Gastrocnemius medialis (tissue), 4 donors: Measurements from ENCODE around the gene RASGEF1C. TPM values are rescaled to one million over a fixed set of nuclear protein-coding genes. Genes with fewer than 3 reads are reported as not detected.

Experiments
- ATAC-seq, 2 donors: fragments of 150-250 bp; one replicate each; pipeline ENCODE4 v1.9.1; 2016
- DNase-seq, 2 donors: peaks; one replicate each; pipeline ENCODE4 v3.0.0-alpha.2; 2019
- H3K27ac ChIP-seq, 4 donors: fragments of 200-600 bp; sonication (generic); 1 replicate in 1 of 4; 2 replicates in 3 of 4; pipeline ENCODE4 v1.5.1; 2016 to 2018; ENCODE audit warnings: mild to moderate bottlenecking in 2 of 4, moderate library complexity in 1 of 4
- H3K27me3 ChIP-seq, 3 donors: fragments of 200-600 bp; sonication (generic) in 2 of 3; 1 replicate in 1 of 3; 2 replicates in 2 of 3; pipeline versions ENCODE4 v1.5.1 to v1.6.0; 2016 to 2019; ENCODE audit warnings: mild to moderate bottlenecking in 1 of 3, moderate library complexity in 1 of 3
- H3K36me3 ChIP-seq, 2 donors: fragments of 200-600 bp; sonication (generic) in 1 of 2; one replicate each; pipeline ENCODE4 v1.5.1; 2017 to 2018
- H3K4me1 ChIP-seq, 2 donors: fragments of 200-600 bp; sonication (generic) in 1 of 2; one replicate each; pipeline ENCODE4 v1.5.1; 2016 to 2017; ENCODE audit warnings: mild to moderate bottlenecking in 2 of 2
- H3K4me3 ChIP-seq, 4 donors: fragments of 200-600 bp; sonication (generic) in 3 of 4; 1 replicate in 1 of 4; 2 replicates in 3 of 4; pipeline ENCODE4 v1.5.1; 2016 to 2019; ENCODE audit warnings: mild to moderate bottlenecking in 2 of 4
- H3K9me3 ChIP-seq, 3 donors: fragments of 200-600 bp; sonication (generic) in 2 of 3; 1 replicate in 1 of 3; 2 replicates in 2 of 3; pipeline ENCODE4 v1.5.1; 2016 to 2019
- POLR2A ChIP-seq, 2 donors: fragments of 450-650 bp; IDR thresholded peaks; one replicate each; pipeline ENCODE4 v1.6.1; 2017; ENCODE audit warnings: antibody characterized with exemption in 2 of 2, mild to moderate bottlenecking in 2 of 2, moderate library complexity in 2 of 2
- in situ Hi-C, 4 donors: fragments of 200-750 bp; cut with MboI; loops; one replicate each; pipeline versions ENCODE4 v1.15.0 to v1.8.0; 2017; ENCODE audit warnings: low sequenced_read_pairs in 4 of 4
- intact Hi-C: fragments of 100-400 bp; cut with DNase I; formaldehyde crosslinking; loops from one replicate; pipeline ENCODE4 v1.15.1; 2023; ENCODE audit warnings: low total_unique reads
- total RNA-seq, 4 donors: library from RNA; depleted of rRNA; stranded (reverse); fragments of >200 nt; gene quantifications; one replicate each; pipeline versions ENCODE4 v1.1.0 to v1.2.3, GENCODE V29; 2016
- TF ChIP-seq, protein P1 (sequence below), 5 experiments: fragments of 450-650 bp in 3 of 5; fragments of 200-600 bp in 2 of 5; sonication (generic) in 2 of 5; IDR thresholded peaks in 4 of 5; conservative IDR thresholded peaks in 1 of 5; 1 replicate in 4 of 5; 2 replicates in 1 of 5; pipeline ENCODE4 v1.5.1; 2016 to 2019; ENCODE audit warnings: antibody characterized with exemption in 5 of 5, mild to moderate bottlenecking in 3 of 5, moderate library complexity in 3 of 5

RASGEF1C gene
- total RNA-seq, 4 donors from 2014 or later = not detected

DNA sequence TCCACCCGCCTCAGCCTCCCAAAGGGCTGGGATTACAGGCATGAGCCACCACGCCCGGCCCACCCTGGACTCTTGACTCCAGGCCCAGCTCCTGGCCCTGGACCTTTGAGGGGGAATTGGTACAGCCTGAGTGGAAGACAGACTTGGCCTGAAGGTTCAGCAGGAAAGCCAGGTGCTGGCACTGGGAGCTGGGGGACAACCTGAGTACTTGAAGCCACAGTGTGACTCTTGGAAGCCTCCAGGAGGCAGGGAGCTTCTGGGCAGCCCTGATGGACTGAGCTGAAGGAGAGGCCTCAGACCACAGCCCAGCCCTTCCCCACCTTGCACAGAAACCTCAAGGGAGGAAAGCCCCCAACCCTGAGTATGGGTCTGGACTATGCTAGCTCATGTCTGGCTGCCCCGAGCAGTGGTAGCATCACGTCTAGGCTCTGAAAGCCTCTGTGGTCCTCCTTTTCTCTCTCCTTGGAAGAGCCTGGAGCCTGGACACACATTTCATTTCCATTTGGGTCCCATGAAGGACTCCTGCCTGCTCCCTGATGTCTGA is 54.1 kb downstream of the RASGEF1C start:
- Histone ChIP-seq H3K36me3 (no peaks in the 10 kb centered on the region), H3K4me1 (no peaks in the 10 kb centered on the region), H3K27me3 (no peaks in the 10 kb centered on the region), H3K4me3 (no peak overlapping the region), H3K9me3 (no peaks in the 10 kb centered on the region), H3K27ac (no peak overlapping the region)
- ATAC-seq (no peak), DNase-seq (no peak)
- TF ChIP-seq, protein P1, sequence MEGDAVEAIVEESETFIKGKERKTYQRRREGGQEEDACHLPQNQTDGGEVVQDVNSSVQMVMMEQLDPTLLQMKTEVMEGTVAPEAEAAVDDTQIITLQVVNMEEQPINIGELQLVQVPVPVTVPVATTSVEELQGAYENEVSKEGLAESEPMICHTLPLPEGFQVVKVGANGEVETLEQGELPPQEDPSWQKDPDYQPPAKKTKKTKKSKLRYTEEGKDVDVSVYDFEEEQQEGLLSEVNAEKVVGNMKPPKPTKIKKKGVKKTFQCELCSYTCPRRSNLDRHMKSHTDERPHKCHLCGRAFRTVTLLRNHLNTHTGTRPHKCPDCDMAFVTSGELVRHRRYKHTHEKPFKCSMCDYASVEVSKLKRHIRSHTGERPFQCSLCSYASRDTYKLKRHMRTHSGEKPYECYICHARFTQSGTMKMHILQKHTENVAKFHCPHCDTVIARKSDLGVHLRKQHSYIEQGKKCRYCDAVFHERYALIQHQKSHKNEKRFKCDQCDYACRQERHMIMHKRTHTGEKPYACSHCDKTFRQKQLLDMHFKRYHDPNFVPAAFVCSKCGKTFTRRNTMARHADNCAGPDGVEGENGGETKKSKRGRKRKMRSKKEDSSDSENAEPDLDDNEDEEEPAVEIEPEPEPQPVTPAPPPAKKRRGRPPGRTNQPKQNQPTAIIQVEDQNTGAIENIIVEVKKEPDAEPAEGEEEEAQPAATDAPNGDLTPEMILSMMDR (IDR thresholded peaks at IDR 0.05 in 4 of 5, conservative IDR thresholded peaks at IDR 0.05 in 1 of 5) = no peak
- TF ChIP-seq POLR2A (IDR thresholded peaks at IDR 0.05) = no peak
- intact Hi-C loops = no loop called here
- in situ Hi-C loops = no loop called here

DNA sequence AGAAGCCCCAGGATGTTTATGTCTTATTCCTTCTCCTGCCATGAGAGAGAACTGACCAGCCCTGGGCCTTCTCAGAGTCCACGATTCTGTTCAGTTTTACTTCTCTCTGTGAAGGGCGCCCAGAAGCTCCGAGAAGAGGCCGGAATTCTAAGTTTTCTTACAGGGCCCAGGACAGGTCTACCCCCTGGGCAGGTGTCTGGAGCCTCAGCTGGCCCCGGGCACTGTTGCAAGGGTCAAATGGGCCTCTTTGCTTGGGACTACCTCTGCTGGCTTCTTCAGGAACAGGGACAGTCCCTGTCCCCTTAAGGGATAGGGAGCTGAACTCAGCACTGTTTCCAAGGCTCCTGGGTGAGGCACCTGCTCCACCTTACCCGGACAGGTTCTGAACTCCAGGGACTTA is 55.0 kb downstream of the RASGEF1C start:
- Histone ChIP-seq H3K36me3 (no peaks in the 10 kb centered on the region), H3K27ac (no peak overlapping the region), H3K4me3 (no peak overlapping the region), H3K4me1 (no peaks in the 10 kb centered on the region), H3K27me3 (no peaks in the 10 kb centered on the region), H3K9me3 (no peaks in the 10 kb centered on the region)
- intact Hi-C loops = no loop called here
- TF ChIP-seq, protein P1 (IDR thresholded peaks at IDR 0.05 in 4 of 5, conservative IDR thresholded peaks at IDR 0.05 in 1 of 5) = no peak
- no peak for TF ChIP-seq POLR2A (IDR thresholded peaks at IDR 0.05)
- ATAC-seq (no peak), DNase-seq (no peak)
- in situ Hi-C loops = no loop called here

DNA sequence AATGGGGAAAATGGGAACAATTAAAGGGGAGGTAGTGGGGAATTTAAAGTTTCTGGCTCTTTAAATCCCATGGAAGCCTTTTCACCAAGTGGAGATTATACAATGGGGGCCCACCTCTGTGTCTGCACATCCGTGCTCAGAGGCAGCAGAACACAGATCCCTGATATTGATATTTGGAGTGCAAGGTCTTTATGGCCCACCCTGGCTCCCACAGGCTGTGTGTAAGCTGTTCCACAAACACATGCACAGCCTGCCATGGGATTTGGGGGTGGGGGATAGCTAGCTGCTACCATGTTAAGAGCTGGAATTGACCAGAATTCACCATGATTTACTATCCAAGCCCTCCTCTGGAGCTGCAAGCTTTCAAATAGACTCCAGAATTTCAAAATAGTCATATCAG is 55.9 kb downstream of the RASGEF1C start:
- intact Hi-C loops = no loop called here
- in situ Hi-C loops = no loop called here

DNA sequence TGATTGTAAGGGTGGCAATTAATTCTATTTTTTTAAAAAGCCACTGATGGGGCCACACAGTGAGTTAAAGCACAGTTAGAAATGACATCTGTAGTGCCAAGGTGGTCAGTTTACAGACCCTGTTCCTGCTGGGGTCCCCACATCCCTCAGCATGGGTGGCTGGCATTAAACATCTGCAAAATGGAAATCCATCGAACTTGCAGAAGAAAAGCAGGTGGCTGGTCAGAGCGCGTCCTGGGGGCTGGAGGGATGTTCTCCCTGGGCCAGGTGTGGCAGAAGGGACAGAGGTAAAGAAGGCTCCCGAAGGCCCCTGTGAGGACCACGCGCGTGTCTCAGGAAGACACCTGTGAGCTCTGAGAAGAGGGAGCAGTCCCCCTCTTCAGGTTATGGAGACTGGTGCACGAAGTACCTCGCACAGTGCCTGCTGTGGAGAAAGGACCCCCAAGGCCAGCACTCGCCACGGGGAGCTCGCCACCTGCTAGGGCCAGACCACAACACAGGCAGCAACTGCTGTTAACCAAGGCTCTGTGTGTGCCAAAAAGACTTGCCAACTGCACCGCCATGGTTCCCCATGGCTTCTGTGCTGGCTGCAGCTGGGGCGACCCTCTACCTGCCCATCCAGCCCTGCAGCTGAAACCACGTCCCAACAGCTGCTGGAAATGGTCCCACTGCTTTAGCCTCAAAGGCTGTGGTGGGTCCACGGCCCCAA is 65.2 kb downstream of the RASGEF1C start:
- intact Hi-C loops = no loop called here
- no peak overlapping the region for H3K4me3 ChIP-seq
- H3K27ac ChIP-seq = no peak overlapping the region
- ATAC-seq = no peak
- H3K4me1 ChIP-seq = no peaks in the 10 kb centered on the region
- TF ChIP-seq POLR2A (IDR thresholded peaks at IDR 0.05) = no peak
- TF ChIP-seq, protein P1 (IDR thresholded peaks at IDR 0.05 in 4 of 5, conservative IDR thresholded peaks at IDR 0.05 in 1 of 5) = no peak
- H3K9me3 ChIP-seq = no peaks in the 10 kb centered on the region
- H3K27me3 ChIP-seq = peaks cover 0 to 9% (median 0%) of the 10 kb centered on the region in 3 donors
- DNase-seq = no peak
- H3K36me3 ChIP-seq = no peaks in the 10 kb centered on the region
- in situ Hi-C loops = no loop called here

More for the DNA sequence above, 55.9 kb downstream of the RASGEF1C start:
- H3K36me3 ChIP-seq = no peaks in the 10 kb centered on the region
- no peaks in the 10 kb centered on the region for H3K4me1 ChIP-seq
- no peak overlapping the region for H3K4me3 ChIP-seq
- ATAC-seq (no peak), DNase-seq (no peak)
- H3K9me3 ChIP-seq = no peaks in the 10 kb centered on the region
- TF ChIP-seq, protein P1 (IDR thresholded peaks at IDR 0.05 in 4 of 5, conservative IDR thresholded peaks at IDR 0.05 in 1 of 5) = no peak
- no peak for TF ChIP-seq POLR2A (IDR thresholded peaks at IDR 0.05)
- no peak overlapping the region for H3K27ac ChIP-seq
- H3K27me3 ChIP-seq = no peaks in the 10 kb centered on the region
